Measurements from ENCODE around the gene SLC2A10. TPM values are rescaled to one million over a fixed set of nuclear protein-coding genes. Genes with fewer than 3 reads are reported as not detected.

SLC2A10 gene
- total and polyA plus RNA-seq, 10 of the 15 experiments (the other 5 are each of a cell fraction or from before 2014, with no cell fraction given): not detected

- no peak overlapping the region for H3K27ac ChIP-seq (ENCODE audit: control insufficient read depth, insufficient read depth)
- H3K9ac ChIP-seq (ENCODE audit: control insufficient read depth, insufficient read depth, low read length): no peak overlapping the region
- H3K4me1 ChIP-seq (ENCODE audit: control insufficient read depth, insufficient read depth, low read length): no peaks in the 10 kb centered on the region
- in situ Hi-C loops (cut with MboI): no loop called here
- H3K9me3 ChIP-seq (replicated peaks; ENCODE audit: control insufficient read depth, insufficient read depth, low read length): no peaks in the 10 kb centered on the region
- no peak overlapping the region for H2AFZ ChIP-seq (ENCODE audit: control insufficient read depth, low read depth, low read length)
- H3K4me2 ChIP-seq (ENCODE audit: control insufficient read depth, insufficient read depth): no peak overlapping the region
- ChIA-PET SMC1A (ENCODE audit: uncharacterized antibody, unreplicated experiment) (interaction anchor here (0.9 kb wide), 1 partner anchor 502 kb away, joined by 3 read pairs; no protein-coding TSS in a partner anchor), RAD21 (ENCODE audit: unreplicated experiment) (no interaction called here), POLR2A (no interaction called here), CTCF (interaction anchor here (0.8 kb wide), 1 partner anchor 22 kb away, joined by 3 read pairs; no protein-coding TSS in a partner anchor)
- H3K79me2 ChIP-seq (ENCODE audit: control insufficient read depth, insufficient read depth, low read length): no peaks in the 10 kb centered on the region
- no peaks in the 10 kb centered on the region; a peak in 2 of 4 replicates for H3K27me3 ChIP-seq (replicated peaks in 1 of 2; ENCODE audit: control insufficient read depth in 2 of 2, insufficient read depth in 2 of 2, low read length in 1 of 2)
- BruUV-seq (replicated peaks): no TSS peak
- H3K4me3 ChIP-seq: no peak overlapping the region
- no peaks in the 10 kb centered on the region for H3K36me3 ChIP-seq (ENCODE audit: control insufficient read depth in 2 of 2, insufficient read depth in 2 of 2, low read length in 1 of 2)
- FAIRE-seq (no peak), DNase-seq (ENCODE audit: low read depth, low spot score) (no peak), ATAC-seq (no peak)
- intact Hi-C loops (cut with micrococcal nuclease; ENCODE audit: unreplicated experiment): no loop called here
- TF ChIP-seq, protein P1, sequence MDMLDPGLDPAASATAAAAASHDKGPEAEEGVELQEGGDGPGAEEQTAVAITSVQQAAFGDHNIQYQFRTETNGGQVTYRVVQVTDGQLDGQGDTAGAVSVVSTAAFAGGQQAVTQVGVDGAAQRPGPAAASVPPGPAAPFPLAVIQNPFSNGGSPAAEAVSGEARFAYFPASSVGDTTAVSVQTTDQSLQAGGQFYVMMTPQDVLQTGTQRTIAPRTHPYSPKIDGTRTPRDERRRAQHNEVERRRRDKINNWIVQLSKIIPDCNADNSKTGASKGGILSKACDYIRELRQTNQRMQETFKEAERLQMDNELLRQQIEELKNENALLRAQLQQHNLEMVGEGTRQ (IDR thresholded peaks at IDR 0.05; ENCODE audit: borderline replicate concordance, low read depth, low read length): no peak
- TF ChIP-seq ZZZ3 (IDR thresholded peaks at IDR 0.05; ENCODE audit: control insufficient read depth, insufficient read length, low read depth) (no peak), TCF12 (IDR thresholded peaks at IDR 0.05; ENCODE audit: low read depth, low read length) (no peak), YBX1 (IDR thresholded peaks at IDR 0.05) (no peak), KLF5 (IDR thresholded peaks at IDR 0.05; ENCODE audit: partially characterized antibody) (no peak), RAD21 (IDR thresholded peaks at IDR 0.05; ENCODE audit: insufficient read depth, low read depth, low read length) (no peak), HCFC1 (IDR thresholded peaks at IDR 0.05; ENCODE audit: low read length) (no peak)
- no peaks in the 10 kb centered on the region for H4K20me1 ChIP-seq (ENCODE audit: control insufficient read depth, insufficient read depth)
- WGBS (ENCODE audit: insufficient coverage, insufficient replicate concordance, low lambda C conversion rate, missing lambda C conversion rate): 29% methylated on average over 7 of the region's 7 CpGs
Observed at GRCh38 chr20:46746956-46747526, 37.6 kb downstream of the SLC2A10 start.

All from GM12878 (cell line).